Ishikawa (cell line): ENCODE measurements around the gene PARP11.

Experiments
- CEBPB ChIP-seq: IDR thresholded peaks from 2 replicates; pipeline ENCODE4 v1.6.1; 2012
- CREB1 ChIP-seq: IDR thresholded peaks from 2 replicates; pipeline ENCODE4 v1.6.1; 2012; ENCODE audit warnings: low read depth
- EGR1 ChIP-seq: IDR thresholded peaks from 2 replicates; pipeline ENCODE4 v1.6.1; 2012
- EP300 ChIP-seq: IDR thresholded peaks from 2 replicates; pipeline ENCODE4 v1.6.1; 2012; ENCODE audit warnings: borderline replicate concordance
- FOXM1 ChIP-seq: IDR thresholded peaks from 2 replicates; pipeline ENCODE4 v1.6.1; 2012; ENCODE audit warnings: low read depth, borderline replicate concordance
- MAX ChIP-seq: IDR thresholded peaks from 2 replicates; pipeline ENCODE4 v1.6.1; 2012
- NFIC ChIP-seq: IDR thresholded peaks from 2 replicates; pipeline ENCODE4 v1.6.1; 2012
- RAD21 ChIP-seq: IDR thresholded peaks from 2 replicates; pipeline ENCODE4 v1.6.1; 2012; ENCODE audit warnings: low read depth
- REST ChIP-seq: IDR thresholded peaks from 2 replicates; pipeline ENCODE4 v1.6.1; 2012; ENCODE audit warnings: low read depth, mild to moderate bottlenecking
- TAF1 ChIP-seq: IDR thresholded peaks from 2 replicates; pipeline ENCODE4 v1.6.1; 2012; ENCODE audit warnings: low read depth, mild to moderate bottlenecking
- TCF12 ChIP-seq: IDR thresholded peaks from 2 replicates; pipeline ENCODE4 v1.6.1; 2012; ENCODE audit warnings: low read depth
- TEAD4 ChIP-seq: IDR thresholded peaks from 2 replicates; pipeline ENCODE4 v1.6.1; 2012
- YY1 ChIP-seq: IDR thresholded peaks from 2 replicates; pipeline ENCODE4 v1.6.1; 2012; ENCODE audit warnings: low read depth
- ZBTB7A ChIP-seq: IDR thresholded peaks from 2 replicates; pipeline ENCODE4 v1.6.1; 2012; ENCODE audit warnings: low read depth
- TF ChIP-seq, protein P1 (sequence below): IDR thresholded peaks from 2 replicates; pipeline ENCODE4 v1.6.1; 2012

Gene PARP11

GRCh38 chr12:3869865-3870264 is 3.3 kb downstream of the PARP11 start:
- no peak for TF ChIP-seq TCF12
- no peak for TF ChIP-seq CEBPB
- no peak for TF ChIP-seq FOXM1
- no peak for TF ChIP-seq YY1
- no peak for TF ChIP-seq CREB1
- TF ChIP-seq ZBTB7A, result no peak

- TF ChIP-seq TEAD4 (no peak), RAD21 (no peak), FOXM1 (no peak), EGR1 (no peak), YY1 (no peak), TAF1 (no peak)
These were observed 3.8 kb downstream of the PARP11 start for GRCh38 chr12:3869433-3869832.

GRCh38 chr12:3863756-3864155 is 9.4 kb downstream of the PARP11 start:
- TF ChIP-seq TEAD4 (no peak), NFIC (no peak), EP300 (no peak), REST (no peak), FOXM1 (no peak)

DNA sequence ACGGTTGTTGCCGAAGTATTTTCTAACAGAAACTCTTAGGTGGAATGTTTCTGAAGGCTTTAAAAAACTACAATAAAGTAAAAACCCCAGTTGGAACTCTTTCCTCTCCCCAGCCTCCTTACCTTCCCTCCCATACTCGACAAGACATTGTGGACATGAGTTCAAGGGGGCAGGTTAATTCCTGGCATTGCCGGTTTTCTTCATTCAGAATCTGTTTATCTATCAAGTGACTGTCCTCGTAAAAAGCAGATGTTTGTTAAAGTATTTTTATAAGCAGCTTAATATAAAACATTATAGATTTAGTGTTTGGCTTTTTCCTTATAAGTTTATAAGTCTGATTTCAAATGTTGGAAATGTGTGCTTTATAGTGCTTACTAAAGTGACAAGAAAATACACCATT is 30.7 kb downstream of the PARP11 start:
- TF ChIP-seq EP300, result no peak
- no peak for TF ChIP-seq ZBTB7A

DNA sequence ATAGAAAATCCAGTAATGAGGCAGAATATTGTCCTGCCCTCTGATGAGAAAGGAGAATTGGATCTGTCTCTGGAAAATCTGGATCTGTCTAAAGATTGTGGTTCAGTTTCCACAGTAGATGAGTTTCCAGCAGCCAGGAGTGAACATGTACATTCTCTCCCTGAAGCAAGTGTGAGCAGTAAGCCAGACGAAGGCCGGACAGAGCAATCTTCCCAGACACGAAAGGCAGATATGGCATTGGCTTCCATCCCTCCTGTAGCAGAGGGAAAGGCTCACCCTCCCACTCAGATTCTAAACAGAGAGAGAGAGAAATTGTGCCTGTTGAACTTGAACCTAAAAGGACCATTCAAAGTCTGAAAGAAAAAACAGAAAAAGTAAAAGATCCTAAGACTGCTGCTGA is 31.4 kb downstream of the PARP11 start:
- TF ChIP-seq NFIC (no peak), YY1 (no peak), TAF1 (no peak), FOXM1 (no peak), REST (no peak), CEBPB (no peak), TEAD4 (no peak), ZBTB7A (no peak), EGR1 (no peak)
- TF ChIP-seq, protein P1, sequence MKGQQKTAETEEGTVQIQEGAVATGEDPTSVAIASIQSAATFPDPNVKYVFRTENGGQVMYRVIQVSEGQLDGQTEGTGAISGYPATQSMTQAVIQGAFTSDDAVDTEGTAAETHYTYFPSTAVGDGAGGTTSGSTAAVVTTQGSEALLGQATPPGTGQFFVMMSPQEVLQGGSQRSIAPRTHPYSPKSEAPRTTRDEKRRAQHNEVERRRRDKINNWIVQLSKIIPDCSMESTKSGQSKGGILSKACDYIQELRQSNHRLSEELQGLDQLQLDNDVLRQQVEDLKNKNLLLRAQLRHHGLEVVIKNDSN, result no peak

GRCh38 chr12:3838076-3838475 is 35.1 kb downstream of the PARP11 start:
- TF ChIP-seq, protein P1, result no peak
- TF ChIP-seq CEBPB (no peak), ZBTB7A (no peak), MAX (no peak)

DNA sequence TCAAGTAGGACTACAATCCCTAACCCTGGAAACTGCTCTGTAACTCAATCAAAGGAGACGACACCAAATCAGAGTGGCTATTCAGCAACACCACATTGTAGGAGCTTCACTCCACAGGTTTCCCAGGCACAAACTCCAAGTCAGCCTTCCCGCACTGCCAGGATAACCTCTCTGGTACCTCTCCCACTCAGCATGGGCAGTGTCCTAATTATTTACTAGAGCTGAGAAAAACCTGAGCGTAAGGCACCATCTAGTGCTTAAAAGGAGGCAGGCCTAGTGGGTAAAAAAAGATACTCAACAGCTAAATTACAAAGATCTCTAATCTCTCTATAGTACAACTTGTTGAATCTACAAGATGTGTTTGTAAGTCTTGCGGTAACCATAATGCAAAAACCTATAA is 36.1 kb downstream of the PARP11 start:
- TF ChIP-seq FOXM1, result no peak
- TF ChIP-seq YY1, result no peak
- TF ChIP-seq, protein P1, result no peak
- TF ChIP-seq MAX, result no peak
- no peak for TF ChIP-seq CEBPB
- no peak for TF ChIP-seq TCF12
- no peak for TF ChIP-seq CREB1
- TF ChIP-seq ZBTB7A, result no peak
